ENCODE measurements around the gene DNTTIP2. TPM values are rescaled to one million over a fixed set of nuclear protein-coding genes. Genes with fewer than 3 reads are reported as not detected.
"Not testable (repeated sequence)": the region's sequence is repeated elsewhere in the genome, so short reads cannot be mapped to it uniquely, and the experiment has no call there.

DNTTIP2 gene
- total RNA-seq, 1 donor from 2014 or later, result 32.0 TPM

GRCh38 chr1:93878501-93878888 lies 511 bp downstream of the DNTTIP2 start:
- ATAC-seq (ENCODE audit: poor library complexity), result peak; percentile 24
- peak; percentile 50 for DNase-seq
- intact Hi-C loops (cut with DNase I), result no loop called here

GRCh38 chr1:93877529-93877928 lies 1.5 kb downstream of the DNTTIP2 start:
- intact Hi-C loops (cut with DNase I), result no loop called here
- no peak for ATAC-seq (ENCODE audit: poor library complexity)
- no peak for DNase-seq

GRCh38 chr1:93876244-93876643 lies 2.8 kb downstream of the DNTTIP2 start:
- intact Hi-C loops (cut with DNase I), result no loop called here
- ATAC-seq (ENCODE audit: poor library complexity) (no peak), DNase-seq (no peak)

- ATAC-seq (ENCODE audit: poor library complexity) (no peak), DNase-seq (no peak)
- intact Hi-C loops (cut with DNase I), result no loop called here
Observed at GRCh38 chr1:93874025-93874651, 4.9 kb downstream of the DNTTIP2 start.

- DNase-seq (no peak), ATAC-seq (ENCODE audit: poor library complexity) (no peak)
- intact Hi-C loops (cut with DNase I), result no loop called here
Observed at GRCh38 chr1:93871366-93871765, 7.6 kb downstream of the DNTTIP2 start.

GRCh38 chr1:93869653-93870052 lies 9.4 kb downstream of the DNTTIP2 start:
- ATAC-seq (ENCODE audit: poor library complexity) (no peak), DNase-seq (no peak)
- intact Hi-C loops (cut with DNase I), result no loop called here

GRCh38 chr1:93868492-93868891 lies 10.5 kb downstream of the DNTTIP2 start:
- intact Hi-C loops (cut with DNase I); ATAC-seq (ENCODE audit: poor library complexity); DNase-seq: not testable (repeated sequence)

GRCh38 chr1:93865253-93865652 lies 13.8 kb downstream of the DNTTIP2 start:
- intact Hi-C loops (cut with DNase I), result no loop called here
- DNase-seq (no peak), ATAC-seq (ENCODE audit: poor library complexity) (no peak)

GRCh38 chr1:93864175-93864574 lies 14.8 kb downstream of the DNTTIP2 start:
- ATAC-seq (ENCODE audit: poor library complexity) (no peak), DNase-seq (no peak)
- intact Hi-C loops (cut with DNase I), result no loop called here

GRCh38 chr1:93857653-93858052 lies 21.4 kb downstream of the DNTTIP2 start:
- intact Hi-C loops (cut with DNase I); ATAC-seq (ENCODE audit: poor library complexity); DNase-seq: not testable (repeated sequence)

- ATAC-seq (ENCODE audit: poor library complexity); DNase-seq; intact Hi-C loops (cut with DNase I): not testable (repeated sequence)
Observed at GRCh38 chr1:93855983-93856382, 23.0 kb downstream of the DNTTIP2 start.

- intact Hi-C loops (cut with DNase I), result no loop called here
Observed at GRCh38 chr1:93853940-93854339, 25.1 kb downstream of the DNTTIP2 start.

GRCh38 chr1:93851878-93852277 lies 27.1 kb downstream of the DNTTIP2 start:
- intact Hi-C loops (cut with DNase I), result no loop called here
- no peak for ATAC-seq (ENCODE audit: poor library complexity)

More at GRCh38 chr1:93853940-93854339, 25.1 kb downstream of the DNTTIP2 start:
- no peak for ATAC-seq (ENCODE audit: poor library complexity)
- DNase-seq, result no peak

GRCh38 chr1:93851327-93851712 lies 27.7 kb downstream of the DNTTIP2 start:
- ATAC-seq (ENCODE audit: poor library complexity) (no peak), DNase-seq (no peak)
- intact Hi-C loops (cut with DNase I), result no loop called here

More at GRCh38 chr1:93851878-93852277, 27.1 kb downstream of the DNTTIP2 start:
- no peak for DNase-seq

GRCh38 chr1:93850687-93851326 lies 28.2 kb downstream of the DNTTIP2 start:
- peak; percentile 88 for DNase-seq
- intact Hi-C loops (cut with DNase I); ATAC-seq (ENCODE audit: poor library complexity): not testable (repeated sequence)

- DNase-seq (no peak), ATAC-seq (ENCODE audit: poor library complexity) (no peak)
- intact Hi-C loops (cut with DNase I), result loop anchor here (10.0 kb wide), 4 partner anchors 224 to 544 kb away; no protein-coding TSS in a partner anchor
Observed at GRCh38 chr1:93848350-93848883, 30.6 kb downstream of the DNTTIP2 start.

GRCh38 chr1:93847811-93848288 lies 31.2 kb downstream of the DNTTIP2 start:
- intact Hi-C loops (cut with DNase I), result loop anchor here (10.0 kb wide), 4 partner anchors 223 to 543 kb away; no protein-coding TSS in a partner anchor
- peak; percentile 60 for ATAC-seq (ENCODE audit: poor library complexity)
- peak; percentile 80 for DNase-seq

- DNase-seq (peak; percentile 89), ATAC-seq (ENCODE audit: poor library complexity) (peak; percentile 86)
- intact Hi-C loops (cut with DNase I), result loop anchor here (10.0 kb wide), 4 partner anchors 222 to 542 kb away; no protein-coding TSS in a partner anchor
Observed at GRCh38 chr1:93846992-93847810, 31.8 kb downstream of the DNTTIP2 start.

Data from Right ventricle myocardium superior (tissue), 1 donor.